Mammary epithelial cell (primary cell): ENCODE measurements around the gene C1S.
A peak's percentile ranks its signal among the peaks of the same experiment; 100 is the strongest.

Source experiments
- EZH2 ChIP-seq: IDR thresholded peaks from 2 replicates; pipeline ENCODE4 v1.6.1; 2012; ENCODE audit warnings: low read length, inconsistent platforms, borderline replicate concordance
- TF ChIP-seq, protein P1 (sequence below), 2 donors: IDR thresholded peaks in 1 of 2; conservative IDR thresholded peaks in 1 of 2; 2 replicates each; pipeline ENCODE4 v1.5.1; 2011 to 2012; ENCODE audit warnings: inconsistent platforms in 2 of 2, low read length in 2 of 2, mild to moderate bottlenecking in 2 of 2, control low read depth in 1 of 2, low read depth in 1 of 2; ENCODE audit not compliant: insufficient read depth in 1 of 2; ENCODE audit errors: extremely low read depth in 1 of 2

DNA sequence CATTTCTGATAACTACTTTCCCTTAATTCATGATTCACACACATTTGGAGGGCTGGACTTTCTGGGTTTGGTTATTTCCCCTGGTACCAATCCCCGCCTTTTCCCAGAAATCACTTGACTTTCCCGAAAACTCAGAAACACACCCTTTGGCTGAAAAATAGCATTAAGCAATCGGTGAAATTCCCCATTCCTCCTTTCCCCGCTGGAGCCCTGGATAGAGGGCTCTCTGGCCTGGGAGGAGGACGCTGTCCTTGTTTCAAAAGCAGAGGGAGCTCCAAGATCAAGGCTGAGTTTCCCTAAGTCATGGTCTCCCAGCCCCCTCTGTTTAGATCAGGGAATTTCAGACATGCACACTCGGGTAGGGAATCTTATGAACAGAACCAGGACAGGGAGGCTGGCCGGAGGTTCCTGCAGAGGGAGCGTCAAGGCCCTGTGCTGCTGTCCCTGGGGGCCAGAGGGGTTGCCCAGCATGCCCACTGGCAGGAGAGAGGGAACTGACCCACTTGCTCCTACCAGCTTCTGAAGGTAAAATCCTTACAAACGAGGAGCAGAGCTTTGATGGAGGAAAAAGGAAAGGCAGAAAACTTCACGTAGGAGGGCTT, at the start of gene C1S:
- TF ChIP-seq, protein P1, sequence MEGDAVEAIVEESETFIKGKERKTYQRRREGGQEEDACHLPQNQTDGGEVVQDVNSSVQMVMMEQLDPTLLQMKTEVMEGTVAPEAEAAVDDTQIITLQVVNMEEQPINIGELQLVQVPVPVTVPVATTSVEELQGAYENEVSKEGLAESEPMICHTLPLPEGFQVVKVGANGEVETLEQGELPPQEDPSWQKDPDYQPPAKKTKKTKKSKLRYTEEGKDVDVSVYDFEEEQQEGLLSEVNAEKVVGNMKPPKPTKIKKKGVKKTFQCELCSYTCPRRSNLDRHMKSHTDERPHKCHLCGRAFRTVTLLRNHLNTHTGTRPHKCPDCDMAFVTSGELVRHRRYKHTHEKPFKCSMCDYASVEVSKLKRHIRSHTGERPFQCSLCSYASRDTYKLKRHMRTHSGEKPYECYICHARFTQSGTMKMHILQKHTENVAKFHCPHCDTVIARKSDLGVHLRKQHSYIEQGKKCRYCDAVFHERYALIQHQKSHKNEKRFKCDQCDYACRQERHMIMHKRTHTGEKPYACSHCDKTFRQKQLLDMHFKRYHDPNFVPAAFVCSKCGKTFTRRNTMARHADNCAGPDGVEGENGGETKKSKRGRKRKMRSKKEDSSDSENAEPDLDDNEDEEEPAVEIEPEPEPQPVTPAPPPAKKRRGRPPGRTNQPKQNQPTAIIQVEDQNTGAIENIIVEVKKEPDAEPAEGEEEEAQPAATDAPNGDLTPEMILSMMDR (conservative IDR thresholded peaks at IDR 0.05 in 1 of 2, IDR thresholded peaks at IDR 0.05 in 1 of 2; ENCODE audit: extremely low read depth in 1 of 2, insufficient read depth in 1 of 2, low read depth in 1 of 2, low read length in 2 of 2) = peak; percentile 78 to 94
- no peak for TF ChIP-seq EZH2
